GM18526 (cell line): Measurements from ENCODE around the gene ANK3.

Experiments used
- POLR2A ChIP-seq: IDR thresholded peaks from 3 replicates; pipeline ENCODE4 v1.6.1; 2011; ENCODE audit not compliant: insufficient read length; ENCODE audit errors: extremely low read depth

The ANK3 gene

GRCh38 chr10:60099998-60100747 lies 289.5 kb downstream of the ANK3 start:
- TF ChIP-seq POLR2A, result no peak

- TF ChIP-seq POLR2A, result no peak
Measured at GRCh38 chr10:60098677-60099601, 290.7 kb downstream of the ANK3 start.

- no peak for TF ChIP-seq POLR2A
Measured at GRCh38 chr10:60096761-60097513, 292.7 kb downstream of the ANK3 start.

GRCh38 chr10:60093317-60093716 lies 296.4 kb downstream of the ANK3 start:
- TF ChIP-seq POLR2A, result no peak

GRCh38 chr10:60086862-60087261 lies 302.8 kb downstream of the ANK3 start:
- no peak for TF ChIP-seq POLR2A

- TF ChIP-seq POLR2A, result no peak
Measured at GRCh38 chr10:60086421-60086820, 303.3 kb downstream of the ANK3 start.

- no peak for TF ChIP-seq POLR2A
Measured at GRCh38 chr10:60082744-60083344, 306.8 kb downstream of the ANK3 start.

- TF ChIP-seq POLR2A, result no peak
Measured at GRCh38 chr10:60082341-60082740, 307.3 kb downstream of the ANK3 start.

- no peak for TF ChIP-seq POLR2A
Measured at GRCh38 chr10:60073781-60074656, 315.7 kb downstream of the ANK3 start.

GRCh38 chr10:60073397-60073780 lies 316.3 kb downstream of the ANK3 start:
- no peak for TF ChIP-seq POLR2A

- no peak for TF ChIP-seq POLR2A
Measured at GRCh38 chr10:60069311-60069710, 320.4 kb downstream of the ANK3 start.

- no peak for TF ChIP-seq POLR2A
Measured at GRCh38 chr10:60050366-60050765, 339.3 kb downstream of the ANK3 start.

- TF ChIP-seq POLR2A, result no peak
Measured at GRCh38 chr10:60048091-60048501, 341.6 kb downstream of the ANK3 start.

- no peak for TF ChIP-seq POLR2A
Measured at GRCh38 chr10:60045571-60045970, 344.1 kb downstream of the ANK3 start.
